Smooth muscle cell of the brain vasculature (primary cell): ENCODE measurements around the gene HHIPL1.

ENCODE experiments used
- DNase-seq: peaks from one replicate; pipeline ENCODE4 v3.0.0-alpha.2; 2012; ENCODE audit warnings: low read depth, low spot score

Gene HHIPL1

DNA sequence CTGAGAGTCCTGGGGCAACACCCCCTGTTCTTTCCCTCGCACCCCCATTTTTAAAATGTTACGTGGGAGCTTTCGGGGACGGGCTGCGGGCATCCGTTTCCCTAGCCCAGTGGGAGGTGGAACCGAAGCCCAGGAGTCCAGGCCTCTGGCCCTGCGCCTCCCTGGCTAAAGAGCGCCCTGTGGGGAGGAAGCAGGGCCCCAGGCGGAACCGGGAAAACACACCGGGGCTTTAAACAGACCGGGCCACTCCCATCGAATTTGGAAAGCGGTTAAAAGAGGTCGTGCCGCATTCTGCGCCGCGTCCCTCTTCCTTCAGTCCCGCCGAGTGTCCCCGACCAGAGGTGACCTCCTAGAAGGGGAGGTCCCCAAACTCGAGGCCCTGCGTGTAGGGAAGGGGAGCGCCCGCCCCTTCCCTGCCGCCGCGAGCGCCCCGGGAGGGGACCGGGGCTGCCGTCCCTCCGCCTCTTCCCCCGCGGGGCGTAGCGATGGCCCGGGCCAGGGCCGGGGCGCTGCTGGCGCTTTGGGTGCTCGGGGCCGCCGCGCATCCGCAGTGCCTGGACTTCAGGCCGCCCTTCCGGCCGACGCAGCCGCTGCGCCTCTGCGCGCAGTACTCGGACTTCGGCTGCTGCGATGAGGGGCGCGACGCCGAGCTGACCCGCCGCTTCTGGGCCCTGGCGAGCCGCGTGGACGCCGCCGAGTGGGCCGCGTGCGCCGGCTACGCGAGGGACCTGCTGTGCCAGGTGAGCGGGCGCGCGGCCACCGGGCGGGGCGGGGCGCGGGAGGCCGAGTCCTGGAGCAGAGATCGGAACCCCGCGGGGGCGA is at the start of gene HHIPL1:
TSS of gene HHIPL1 (plus strand) at position 407 of the 822 bp plus-strand sequence. CDS start at position 486, 79 bp downstream.
- DNase-seq = no peak

GRCh38 chr14:99595524-99595923 is 49.4 kb upstream of the HHIPL1 start:
- no peak for DNase-seq

DNA sequence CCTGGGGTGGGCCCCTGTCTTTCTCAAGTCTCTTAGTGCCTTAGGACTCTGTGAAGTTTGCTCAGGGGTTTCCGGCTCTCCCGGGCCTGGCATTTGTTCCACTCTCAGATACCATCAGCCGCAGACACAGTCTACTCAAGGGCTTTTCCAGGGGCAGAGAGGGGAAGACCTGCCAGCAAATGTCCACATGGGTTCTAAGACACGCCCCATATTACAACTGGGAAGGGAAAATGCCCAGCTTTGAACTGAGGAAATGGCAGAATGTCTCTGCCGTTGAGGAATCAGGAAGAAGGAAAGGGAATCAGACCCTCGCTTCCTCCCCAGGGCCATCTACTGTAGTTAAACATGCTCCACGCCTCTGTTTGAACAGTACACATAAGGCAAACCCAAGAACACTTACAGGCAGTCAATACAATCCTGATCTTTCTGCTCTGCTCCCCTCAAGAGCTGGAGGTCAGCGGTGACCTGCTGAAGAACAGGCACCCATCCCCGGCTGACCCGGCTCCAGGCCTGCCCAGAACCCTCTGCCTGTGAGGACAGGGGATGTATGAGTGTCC is 48.8 kb upstream of the HHIPL1 start:
- DNase-seq = no peak

DNA sequence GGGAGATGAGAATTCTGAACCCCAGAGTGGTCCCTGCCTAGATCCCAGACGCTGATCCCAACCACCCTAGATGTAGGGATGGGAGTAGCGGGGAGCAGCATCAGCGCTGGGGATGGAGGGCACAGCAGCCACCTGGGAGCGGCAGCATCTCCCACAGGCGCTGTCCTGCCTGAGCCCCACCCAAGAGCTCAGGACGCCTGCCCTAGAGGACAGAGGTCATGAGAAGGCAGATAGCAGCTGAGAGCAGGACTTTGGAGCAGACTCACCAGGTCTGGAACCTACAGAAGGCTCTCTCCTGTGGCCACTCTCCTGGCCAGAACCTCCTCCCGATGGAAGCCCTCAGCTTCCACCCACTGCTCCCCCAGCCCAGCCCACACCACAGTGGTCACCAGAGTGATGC is 48.2 kb upstream of the HHIPL1 start:
- no peak for DNase-seq

GRCh38 chr14:99597911-99598600 is 46.9 kb upstream of the HHIPL1 start:
- DNase-seq = no peak

DNA sequence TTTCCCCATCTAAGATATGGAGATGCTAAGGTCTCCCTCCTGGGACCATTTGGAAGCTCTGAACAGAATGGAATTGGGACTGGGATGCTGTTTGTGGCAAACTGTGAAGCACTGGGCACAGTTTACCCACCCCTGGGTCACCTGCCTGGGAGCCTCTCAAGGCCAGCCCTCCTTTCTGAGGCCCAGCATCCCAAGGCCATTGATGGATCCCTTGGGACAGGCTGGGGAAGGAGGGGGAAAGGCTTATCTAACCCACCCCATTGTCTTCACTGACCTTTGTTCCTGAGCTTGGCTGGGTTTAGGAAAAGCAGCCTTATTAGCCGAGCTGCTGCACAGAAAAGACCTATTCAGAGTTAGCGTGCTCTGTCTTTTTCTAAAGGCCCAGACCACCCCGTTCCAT is 46.2 kb upstream of the HHIPL1 start:
- no peak for DNase-seq

DNA sequence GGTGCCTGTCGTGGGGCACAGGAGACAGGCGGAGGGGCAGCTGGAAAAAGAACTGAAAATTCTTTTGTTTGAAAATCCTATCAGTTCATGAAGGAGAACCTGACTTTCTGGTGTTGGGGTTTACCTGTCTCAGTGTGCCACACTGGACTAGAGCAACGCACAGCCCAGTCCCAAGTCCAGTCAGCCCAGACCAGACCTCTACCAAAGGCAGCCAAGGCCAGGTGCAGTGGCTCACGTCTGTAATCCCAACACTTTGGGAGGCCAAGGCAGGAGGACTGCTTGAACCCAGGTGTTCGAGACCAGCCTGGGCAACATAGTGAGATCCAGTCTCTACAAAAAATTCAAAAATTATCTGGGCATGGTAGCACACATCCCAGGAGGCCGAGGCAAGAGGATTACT is 45.5 kb upstream of the HHIPL1 start:
- no peak for DNase-seq

DNA sequence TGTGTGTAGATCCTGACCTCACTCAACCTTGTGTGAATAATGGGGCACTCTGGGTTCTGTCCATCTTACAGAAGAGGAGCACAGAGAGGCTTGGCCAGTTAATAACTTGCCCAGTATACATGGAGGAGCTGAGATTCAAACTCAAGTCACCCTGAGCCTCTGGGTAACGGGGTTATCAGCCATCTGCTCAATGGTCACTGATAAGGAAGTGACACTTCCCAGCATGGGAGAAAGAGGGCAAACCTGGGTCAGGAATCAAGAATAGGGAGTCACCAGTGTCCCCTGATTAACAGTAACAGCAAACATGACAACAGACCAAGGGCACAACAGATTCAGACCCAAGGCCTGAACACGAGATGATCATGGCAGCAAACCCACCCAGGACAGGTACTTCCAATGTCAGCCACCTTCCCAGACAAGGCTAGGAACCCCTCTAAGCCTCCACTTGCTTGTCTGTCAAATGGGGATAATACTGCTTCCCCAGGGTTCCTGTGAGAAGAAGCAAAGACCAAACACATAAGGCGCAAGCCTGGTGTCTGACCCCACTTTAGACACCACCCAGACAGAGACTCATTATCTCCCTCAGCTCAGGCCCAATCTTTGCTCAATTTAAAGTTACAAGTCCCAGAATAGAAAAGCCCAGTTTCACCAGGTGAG is 44.6 kb upstream of the HHIPL1 start:
- DNase-seq = no peak

GRCh38 chr14:99601361-99601831 is 43.5 kb upstream of the HHIPL1 start:
- DNase-seq = peak; percentile 55

GRCh38 chr14:99602054-99602787 is 42.7 kb upstream of the HHIPL1 start:
- no peak for DNase-seq

DNA sequence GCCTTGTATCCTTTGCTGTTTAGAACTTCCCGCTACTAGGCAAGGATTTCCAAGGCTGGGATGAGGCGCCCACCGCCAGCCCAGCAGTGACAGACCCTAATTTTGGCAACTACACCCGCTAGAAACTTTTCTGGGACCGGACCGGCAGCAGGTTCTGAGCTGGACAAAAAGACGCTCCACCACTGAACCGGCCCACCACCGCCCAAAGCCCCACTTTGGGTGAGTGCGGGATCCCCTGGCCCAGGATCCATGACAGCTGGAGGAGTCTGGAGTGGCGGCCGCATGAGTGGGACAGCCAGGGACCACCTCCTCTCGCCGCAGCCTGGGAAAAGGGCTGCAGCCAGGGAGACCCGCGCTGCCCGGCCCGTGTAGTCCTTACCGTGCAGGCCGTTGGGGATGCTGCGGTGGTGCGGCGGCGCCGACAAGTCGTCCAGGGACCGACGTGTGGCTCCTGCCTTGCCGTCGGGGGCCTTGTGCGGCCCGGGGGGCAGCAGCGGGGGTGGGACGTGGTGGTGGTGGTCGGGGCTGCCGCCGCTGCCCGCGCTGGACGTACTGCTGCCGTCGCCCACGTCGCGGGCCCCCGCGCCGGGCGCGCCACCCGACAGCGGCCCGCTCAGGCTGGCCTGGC is 42.0 kb upstream of the HHIPL1 start:
- DNase-seq = no peak

GRCh38 chr14:99603471-99604277 is 41.3 kb upstream of the HHIPL1 start, which contains the start of gene CCDC85C:
TSS of gene CCDC85C (minus strand) at chr14:99604207. CDS start at chr14:99603959, 248 bp downstream.
- DNase-seq = no peak

DNA sequence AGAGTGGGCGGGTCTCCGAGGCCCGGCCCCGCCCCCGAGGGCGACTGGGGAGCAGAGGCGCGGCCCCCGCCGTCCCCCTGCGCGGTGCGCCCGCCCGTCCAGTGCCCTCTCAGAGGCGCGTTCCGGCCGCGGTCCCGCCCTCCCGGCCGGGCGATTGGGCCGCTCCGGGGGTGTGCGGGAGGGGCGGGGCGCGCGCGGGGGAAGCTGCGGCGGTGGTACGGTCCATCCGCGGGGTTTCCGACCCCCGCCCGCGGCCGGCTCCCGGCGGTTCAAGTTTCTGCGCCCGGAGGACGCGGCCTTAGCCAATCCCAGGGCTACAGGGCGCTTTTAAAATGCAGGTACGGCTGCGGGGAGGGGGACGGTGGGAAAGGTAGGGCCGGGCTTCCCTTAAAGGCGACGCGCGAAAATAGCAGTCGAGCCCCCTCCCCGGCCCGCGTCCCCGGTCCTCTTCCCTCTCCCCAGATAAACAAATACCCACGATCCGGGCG is 40.6 kb upstream of the HHIPL1 start:
- peak; percentile 71 for DNase-seq

DNA sequence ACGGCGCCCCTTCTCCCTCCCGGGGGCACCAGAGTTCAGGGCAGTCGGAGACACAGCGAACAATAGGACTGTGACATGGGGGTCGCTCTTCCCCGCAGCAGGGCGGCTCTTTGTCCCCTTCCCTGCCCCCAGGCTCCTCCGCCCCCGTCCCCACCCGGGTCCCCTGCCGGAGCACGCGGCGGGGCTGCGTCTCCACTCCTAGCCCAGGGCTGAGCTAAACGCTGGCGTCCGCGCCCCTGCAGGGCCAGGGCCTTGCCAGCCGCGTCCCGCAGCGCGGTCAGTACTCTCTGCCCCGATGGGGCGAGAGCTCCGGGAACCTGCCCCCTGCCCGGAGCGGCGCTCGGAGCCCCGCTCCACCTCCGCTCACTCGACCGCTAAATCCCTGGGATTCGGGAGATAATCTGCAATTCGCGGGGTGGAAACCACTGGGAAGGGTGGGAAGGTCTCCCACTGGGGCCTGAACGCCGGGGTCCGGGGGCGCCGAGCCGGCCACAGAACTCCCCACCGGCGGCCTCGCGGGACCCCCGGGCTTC is 40.1 kb upstream of the HHIPL1 start:
- no peak for DNase-seq

DNA sequence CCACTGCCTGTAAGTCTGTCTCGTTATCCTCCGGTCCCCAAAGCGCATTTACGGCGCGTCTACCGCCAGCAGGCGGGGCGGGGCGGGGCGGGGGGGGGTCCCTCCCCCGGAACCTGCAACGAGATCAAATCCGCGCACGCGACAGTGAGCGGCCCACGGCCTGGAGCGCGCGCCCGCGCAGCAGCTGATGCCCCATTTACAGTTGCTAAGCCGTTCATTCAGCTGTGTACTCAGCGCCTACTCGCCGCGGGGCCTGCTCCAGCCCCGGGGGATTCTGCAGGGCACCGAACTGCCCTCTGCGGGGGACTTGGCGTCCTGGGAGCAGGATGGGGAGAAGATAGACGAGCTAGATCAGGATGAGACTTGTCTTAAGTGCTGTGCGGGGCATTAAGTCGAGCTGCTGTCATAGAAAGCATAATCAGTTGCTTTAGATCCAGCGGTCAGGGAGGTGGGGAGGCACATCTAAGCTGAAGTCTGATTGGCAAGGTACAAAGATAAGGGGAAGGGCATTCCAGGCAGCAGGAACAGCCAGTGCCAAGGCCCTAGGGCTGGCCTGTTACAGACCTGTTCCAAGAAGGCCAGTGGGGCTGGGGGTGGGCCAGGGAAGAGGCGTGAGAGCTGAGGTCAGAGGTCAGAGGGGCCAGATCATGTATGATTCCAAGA is 39.5 kb upstream of the HHIPL1 start:
- no peak for DNase-seq

DNA sequence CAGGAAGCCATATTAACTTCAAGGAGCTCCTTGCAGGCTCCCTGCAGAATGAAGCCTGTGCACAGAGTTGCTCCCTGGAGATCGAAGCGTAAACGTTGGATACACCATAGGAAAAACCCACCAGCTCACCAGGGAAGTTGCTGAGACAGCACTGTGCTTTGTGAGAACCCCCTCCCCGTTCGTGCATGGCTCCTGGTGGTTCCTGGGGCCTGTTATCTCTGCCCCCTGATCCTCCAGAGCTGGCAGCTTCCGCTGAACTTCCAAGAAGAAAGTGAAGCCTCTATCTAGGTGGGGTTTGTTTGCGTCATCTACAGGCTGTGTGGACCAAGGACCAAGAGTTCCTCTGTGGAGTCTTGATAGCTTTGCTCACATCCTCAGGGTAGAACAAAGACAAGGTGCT is 38.6 kb upstream of the HHIPL1 start:
- DNase-seq = no peak

- no peak for DNase-seq
These were observed 36.3 kb upstream of the HHIPL1 start for GRCh38 chr14:99608591-99608990.

DNA sequence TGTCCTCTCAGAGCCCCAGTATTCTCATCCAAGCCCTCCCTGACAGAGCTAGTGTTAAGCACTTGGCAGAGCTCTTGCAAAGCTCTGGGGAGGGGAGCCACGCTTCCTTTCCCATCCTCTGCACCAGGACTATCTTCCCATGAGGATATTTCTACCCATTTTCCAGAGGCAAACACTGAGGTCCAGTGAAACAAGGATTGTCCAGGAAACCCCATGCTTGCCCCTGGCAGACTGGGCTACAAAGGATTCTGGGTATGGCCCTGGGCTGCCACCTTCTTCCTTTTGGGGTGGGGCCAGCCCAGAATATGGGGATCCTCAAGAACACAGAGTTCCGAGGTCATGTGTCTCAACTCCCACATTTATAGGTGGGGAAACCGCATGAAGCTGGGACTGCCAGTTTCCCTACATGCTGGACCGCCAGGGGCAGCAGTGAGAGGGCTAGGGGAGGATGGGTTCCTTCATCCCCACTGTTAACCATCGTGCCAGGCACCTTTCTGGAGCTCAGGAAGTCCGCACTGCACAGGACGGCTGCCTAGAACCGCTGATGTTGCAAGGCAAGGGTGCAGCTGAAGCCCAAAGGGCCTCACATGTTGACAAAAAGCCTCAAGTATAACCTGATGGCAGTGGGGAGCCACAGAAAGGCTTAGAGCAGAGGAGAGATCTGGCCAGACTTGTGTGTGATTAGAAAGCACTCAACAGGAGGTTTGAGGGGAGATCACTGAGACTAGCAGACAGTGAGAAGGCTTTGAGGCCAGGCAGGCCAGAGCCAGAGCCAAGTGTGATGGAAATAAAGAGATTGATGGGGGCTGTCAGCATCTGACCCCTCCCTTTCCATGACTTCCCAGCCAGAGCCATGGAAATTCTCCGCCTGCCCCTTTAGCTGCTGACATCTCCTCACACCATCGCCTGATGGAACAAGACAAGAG is 35.4 kb upstream of the HHIPL1 start:
- no peak for DNase-seq
